ENCODE data around the gene SLC27A5. TPM values are rescaled to one million over a fixed set of nuclear protein-coding genes. Genes with fewer than 3 reads are reported as not detected.

SLC27A5 gene
- total and polyA plus RNA-seq, 2 of the 13 experiments (the other 11 are each of a cell fraction or from before 2014, with no cell fraction given): 30.3 to 40.2 TPM

DNA sequence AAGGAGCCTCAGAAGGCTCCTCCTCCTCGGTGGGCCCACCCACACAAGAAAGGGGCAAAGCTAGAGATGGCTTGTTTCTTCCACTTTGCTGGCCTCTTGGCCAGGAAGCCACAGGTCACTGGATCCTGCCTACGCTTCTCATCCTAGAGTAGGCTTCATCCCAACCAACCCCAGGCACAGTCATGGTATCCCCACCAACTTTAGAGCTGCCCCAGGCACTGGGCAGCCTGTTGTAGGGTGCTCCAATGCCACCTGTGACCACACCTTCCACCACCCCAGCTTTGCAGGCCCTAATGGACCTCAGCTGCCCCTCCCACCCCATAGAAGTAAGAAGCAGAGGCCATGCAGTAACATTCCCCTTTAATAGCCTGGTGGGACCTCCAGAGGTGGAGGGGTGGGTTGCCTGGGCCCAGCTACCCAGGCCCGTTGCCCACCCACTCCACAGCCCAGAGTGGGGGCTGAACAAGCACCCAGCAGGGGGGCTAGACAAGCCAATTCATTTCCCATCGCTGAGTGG is 43.6 kb upstream of the SLC27A5 start:
- peak overlapping the region in 2 of 3 experiments; percentile 31 to 60; a peak in 4 of 6 replicates for H3K4me3 ChIP-seq (replicated peaks in 1 of 3; ENCODE audit: insufficient read depth in 1 of 3, low read depth in 2 of 3, low read length in 3 of 3)
- TF ChIP-seq ZNF296 (CRISPR knock-in tag; conservative IDR thresholded peaks at IDR 0.05) (no peak), CENPX (CRISPR knock-in tag; IDR thresholded peaks at IDR 0.05) (no peak), ZNF747 (CRISPR knock-in tag; IDR thresholded peaks at IDR 0.05; ENCODE audit: borderline replicate concordance) (0 out of 2 replicates have a peak, but pooled peaks have one; percentile 11), MZF1 (CRISPR knock-in tag; IDR thresholded peaks at IDR 0.05; ENCODE audit: borderline replicate concordance) (no peak), RFX5 (IDR thresholded peaks at IDR 0.05; ENCODE audit: low read depth, low read length) (no peak), SIX4 (CRISPR knock-in tag; IDR thresholded peaks at IDR 0.05) (no peak), RBFOX2 (IDR thresholded peaks at IDR 0.05; ENCODE audit: low read depth, low read length) (no peak), ZNF329 (CRISPR knock-in tag; IDR thresholded peaks at IDR 0.05; ENCODE audit: low read depth) (no peak), ZBTB38 (CRISPR knock-in tag; IDR thresholded peaks at IDR 0.05) (no peak), GABPA (IDR thresholded peaks at IDR 0.05; ENCODE audit: low read depth, low read length) (no peak), GABPA (CRISPR knock-in tag; IDR thresholded peaks at IDR 0.05; ENCODE audit: low read depth) (no peak), ZKSCAN1 (IDR thresholded peaks at IDR 0.05; ENCODE audit: low read length) (no peak), ZNF326 (CRISPR knock-in tag; IDR thresholded peaks at IDR 0.05; ENCODE audit: borderline replicate concordance) (no peak)
- TF ChIP-seq, protein P1, sequence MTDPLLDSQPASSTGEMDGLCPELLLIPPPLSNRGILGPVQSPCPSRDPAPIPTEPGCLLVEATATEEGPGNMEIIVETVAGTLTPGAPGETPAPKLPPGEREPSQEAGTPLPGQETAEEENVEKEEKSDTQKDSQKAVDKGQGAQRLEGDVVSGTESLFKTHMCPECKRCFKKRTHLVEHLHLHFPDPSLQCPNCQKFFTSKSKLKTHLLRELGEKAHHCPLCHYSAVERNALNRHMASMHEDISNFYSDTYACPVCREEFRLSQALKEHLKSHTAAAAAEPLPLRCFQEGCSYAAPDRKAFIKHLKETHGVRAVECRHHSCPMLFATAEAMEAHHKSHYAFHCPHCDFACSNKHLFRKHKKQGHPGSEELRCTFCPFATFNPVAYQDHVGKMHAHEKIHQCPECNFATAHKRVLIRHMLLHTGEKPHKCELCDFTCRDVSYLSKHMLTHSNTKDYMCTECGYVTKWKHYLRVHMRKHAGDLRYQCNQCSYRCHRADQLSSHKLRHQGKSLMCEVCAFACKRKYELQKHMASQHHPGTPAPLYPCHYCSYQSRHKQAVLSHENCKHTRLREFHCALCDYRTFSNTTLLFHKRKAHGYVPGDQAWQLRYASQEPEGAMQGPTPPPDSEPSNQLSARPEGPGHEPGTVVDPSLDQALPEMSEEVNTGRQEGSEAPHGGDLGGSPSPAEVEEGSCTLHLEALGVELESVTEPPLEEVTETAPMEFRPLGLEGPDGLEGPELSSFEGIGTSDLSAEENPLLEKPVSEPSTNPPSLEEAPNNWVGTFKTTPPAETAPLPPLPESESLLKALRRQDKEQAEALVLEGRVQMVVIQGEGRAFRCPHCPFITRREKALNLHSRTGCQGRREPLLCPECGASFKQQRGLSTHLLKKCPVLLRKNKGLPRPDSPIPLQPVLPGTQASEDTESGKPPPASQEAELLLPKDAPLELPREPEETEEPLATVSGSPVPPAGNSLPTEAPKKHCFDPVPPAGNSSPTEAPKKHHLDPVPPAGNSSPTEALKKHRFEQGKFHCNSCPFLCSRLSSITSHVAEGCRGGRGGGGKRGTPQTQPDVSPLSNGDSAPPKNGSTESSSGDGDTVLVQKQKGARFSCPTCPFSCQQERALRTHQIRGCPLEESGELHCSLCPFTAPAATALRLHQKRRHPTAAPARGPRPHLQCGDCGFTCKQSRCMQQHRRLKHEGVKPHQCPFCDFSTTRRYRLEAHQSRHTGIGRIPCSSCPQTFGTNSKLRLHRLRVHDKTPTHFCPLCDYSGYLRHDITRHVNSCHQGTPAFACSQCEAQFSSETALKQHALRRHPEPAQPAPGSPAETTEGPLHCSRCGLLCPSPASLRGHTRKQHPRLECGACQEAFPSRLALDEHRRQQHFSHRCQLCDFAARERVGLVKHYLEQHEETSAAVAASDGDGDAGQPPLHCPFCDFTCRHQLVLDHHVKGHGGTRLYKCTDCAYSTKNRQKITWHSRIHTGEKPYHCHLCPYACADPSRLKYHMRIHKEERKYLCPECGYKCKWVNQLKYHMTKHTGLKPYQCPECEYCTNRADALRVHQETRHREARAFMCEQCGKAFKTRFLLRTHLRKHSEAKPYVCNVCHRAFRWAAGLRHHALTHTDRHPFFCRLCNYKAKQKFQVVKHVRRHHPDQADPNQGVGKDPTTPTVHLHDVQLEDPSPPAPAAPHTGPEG (CRISPR knock-in tag; IDR thresholded peaks at IDR 0.05): no peak
- TF ChIP-seq, protein P2, sequence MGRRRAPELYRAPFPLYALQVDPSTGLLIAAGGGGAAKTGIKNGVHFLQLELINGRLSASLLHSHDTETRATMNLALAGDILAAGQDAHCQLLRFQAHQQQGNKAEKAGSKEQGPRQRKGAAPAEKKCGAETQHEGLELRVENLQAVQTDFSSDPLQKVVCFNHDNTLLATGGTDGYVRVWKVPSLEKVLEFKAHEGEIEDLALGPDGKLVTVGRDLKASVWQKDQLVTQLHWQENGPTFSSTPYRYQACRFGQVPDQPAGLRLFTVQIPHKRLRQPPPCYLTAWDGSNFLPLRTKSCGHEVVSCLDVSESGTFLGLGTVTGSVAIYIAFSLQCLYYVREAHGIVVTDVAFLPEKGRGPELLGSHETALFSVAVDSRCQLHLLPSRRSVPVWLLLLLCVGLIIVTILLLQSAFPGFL (CRISPR knock-in tag; IDR thresholded peaks at IDR 0.05): no peak

More for the DNA sequence above, 43.6 kb upstream of the SLC27A5 start:
- 79% methylated on average over 2 of the region's 4 CpGs for WGBS (ENCODE audit: low lambda C conversion rate)
- Histone ChIP-seq H3K27ac (ENCODE audit: extremely low read length, insufficient read depth, low read length) (peak overlapping the region; percentile 59), H3K27me3 (ENCODE audit: control insufficient read depth in 1 of 2, insufficient read depth in 2 of 2, low read length in 2 of 2) (no peaks in the 10 kb centered on the region), H4K20me1 (ENCODE audit: insufficient read depth, low read length) (peaks cover 10% of the 10 kb centered on the region; the same call in 1 of the 2 replicates), H3K4me2 (ENCODE audit: low read depth, low read length) (peak overlapping the region; percentile 68), H3K79me2 (ENCODE audit: insufficient read depth, low read length) (peaks cover 32% of the 10 kb centered on the region), H2AFZ (ENCODE audit: low read length) (no peak overlapping the region), H3K4me1 (ENCODE audit: insufficient read depth, low read length) (peaks cover 39% of the 10 kb centered on the region), H3K9ac (ENCODE audit: insufficient read depth, low read depth, low read length) (peak overlapping the region; percentile 71), H3K36me3 (replicated peaks in 1 of 2; ENCODE audit: control insufficient read depth in 1 of 2, insufficient read depth in 2 of 2, low read length in 2 of 2) (peaks cover 11 to 31% of the 10 kb centered on the region in 2 experiments), H3K9me3 (ENCODE audit: low read length) (no peaks in the 10 kb centered on the region)
- ChIA-PET POLR2A (interaction anchor here (0.8 to 3.5 kb wide), 7 partner anchors 11 to 193 kb away, joined by 3 to 58 read pairs (median 4); partner anchors contain the start of genes SLC27A5, TRIM28, ZBTB45 and ZNF497), CTCF (ENCODE audit: low intra/inter-chr PET ratio, low total read pairs) (no interaction called here)
- BruUV-seq (replicated peaks): no TSS peak
- FAIRE-seq (no peak), ATAC-seq (no peak), DNase-seq (ENCODE audit: low spot score) (no peak)
- in situ Hi-C loops (cut with HindIII; ENCODE audit: extremely low pct_ligation_motif_present, low pct_unique_long_range_greater_than_20kb): no loop called here
- intact Hi-C loops (cut with micrococcal nuclease; ENCODE audit: unreplicated experiment): no loop called here

Data from HepG2 (cell line).